K562 (cell line): ENCODE data around the gene FRMD1. TPM values are rescaled to one million over a fixed set of nuclear protein-coding genes. Genes with fewer than 3 reads are reported as not detected.
A peak's percentile ranks its signal among the peaks of the same experiment; 100 is the strongest.

Experiments used
- FOSL1 ChIP-seq: fragments of 200-800 bp; sonication (Bioruptor generic); conservative IDR thresholded peaks from 2 replicates; pipeline ENCODE4 v1.6.1; 2016; ENCODE audit warnings: missing genetic modification characterization, missing compliant biosample characterization
- GABPB1 ChIP-seq: sonication (generic); formaldehyde crosslinking; IDR thresholded peaks from 2 replicates; pipeline ENCODE4 v1.8.0; 2022; ENCODE audit warnings: mild to moderate bottlenecking, missing genetic modification reagents
- GABPB2 ChIP-seq: fragments of 250-450 bp; sonication (Bioruptor Pico); conservative IDR thresholded peaks from 2 replicates; pipeline ENCODE4 v1.5.1; 2021; ENCODE audit warnings: mild to moderate bottlenecking
- KLF16 ChIP-seq: IDR thresholded peaks from 2 replicates; pipeline ENCODE4 v1.6.1; 2016; ENCODE audit warnings: antibody characterized with exemption
- L3MBTL2 ChIP-seq: fragments of 450-650 bp; IDR thresholded peaks from 2 replicates; pipeline ENCODE4 v1.6.1; 2016; ENCODE audit warnings: mild to moderate bottlenecking, moderate library complexity
- LARP7 ChIP-seq: fragments of 450-650 bp; IDR thresholded peaks from 2 replicates; pipeline ENCODE4 v1.6.1; 2016
- NCOR1 ChIP-seq: fragments of 450-650 bp; IDR thresholded peaks from 2 replicates; pipeline ENCODE4 v1.6.1; 2016; ENCODE audit warnings: mild to moderate bottlenecking, moderate library complexity
- NRF1 ChIP-seq, 2 experiments: fragments of 450-650 bp; IDR thresholded peaks in 1 of 2; conservative IDR thresholded peaks in 1 of 2; 2 replicates each; pipeline ENCODE4 v1.6.1; 2014; ENCODE audit warnings: mild to moderate bottlenecking in 2 of 2
- RBM25 ChIP-seq: fragments of 200-400 bp; formaldehyde crosslinking; IDR thresholded peaks from 2 replicates; pipeline ENCODE4 v1.6.1; 2018; ENCODE audit warnings: low read length, low read depth, moderate library complexity; ENCODE audit not compliant: severe bottlenecking
- RFX1 ChIP-seq: fragments of 450-650 bp; IDR thresholded peaks from 2 replicates; pipeline ENCODE4 v1.6.1; 2016; ENCODE audit warnings: mild to moderate bottlenecking, moderate library complexity
- SMARCA5 ChIP-seq: fragments of 450-650 bp; IDR thresholded peaks from 2 replicates; pipeline ENCODE4 v1.6.1; 2016
- TEAD1 ChIP-seq, 2 experiments: fragments of 450-650 bp in 1 of 2; sonication (generic) in 1 of 2; formaldehyde crosslinking; IDR thresholded peaks; 2 replicates each; pipeline versions ENCODE4 v1.4.0 to v1.8.0; 2020 to 2022; ENCODE audit warnings: mild to moderate bottlenecking in 2 of 2, missing genetic modification reagents in 1 of 2
- ZNF280B ChIP-seq: fragments of 250-450 bp; sonication (Bioruptor Pico); IDR thresholded peaks from 2 replicates; pipeline ENCODE4 v1.5.1; 2021; ENCODE audit warnings: mild to moderate bottlenecking
- ZNF830 ChIP-seq: fragments of 250-450 bp; sonication (Bioruptor Pico); IDR thresholded peaks from 2 replicates; pipeline ENCODE4 v1.5.0; 2021; ENCODE audit warnings: mild to moderate bottlenecking
- polyA plus RNA-seq, 8 experiments: library from polyadenylated mRNA; depleted of rRNA in 4 of 8; stranded (reverse) in 5 of 8; unstranded in 3 of 8; fragments of >200 nt; fragmentation: Nextera tagmentation in 2 of 8; fragmentation: Illumina TruSeq in 1 of 8; extraction: Ambion mirVana in 2 of 8; extraction: Trizol in 1 of 8; gene quantifications; 2 replicates each; pipeline versions ENCODE4 v1.2.1 to v1.2.3, GENCODE V29; 2011 to 2014; ENCODE audit warnings: inconsistent platforms in 1 of 8, missing spikeins in 1 of 8
- total RNA-seq, 7 experiments: library from RNA; depleted of rRNA in 6 of 7; stranded (reverse); fragments of >200 nt in 6 of 7; fragmentation: Illumina TruSeq in 2 of 7; extraction: Trizol in 2 of 7; gene quantifications; 2 replicates each; pipeline versions ENCODE4 v1.2.1 to v1.2.3, GENCODE V29; 2011 to 2021; ENCODE audit warnings: low replicate concordance in 1 of 7
- TF ChIP-seq, protein P1 (sequence below): fragments of 250-450 bp; sonication (Bioruptor Pico); IDR thresholded peaks from 2 replicates; pipeline ENCODE4 v1.5.0; 2021; ENCODE audit warnings: mild to moderate bottlenecking, moderate library complexity
- TF ChIP-seq, protein P2 (sequence below): sonication (generic); formaldehyde crosslinking; IDR thresholded peaks from 2 replicates; pipeline ENCODE4 v1.8.0; 2022; ENCODE audit warnings: missing genetic modification reagents, mild to moderate bottlenecking, borderline replicate concordance

Gene FRMD1
- total and polyA plus RNA-seq, 9 of the 15 experiments (the other 6 are each of a cell fraction or from before 2014, with no cell fraction given), result 0.01 to 0.04 (median 0.01) TPM; not detected in 6

- TF ChIP-seq, protein P1, sequence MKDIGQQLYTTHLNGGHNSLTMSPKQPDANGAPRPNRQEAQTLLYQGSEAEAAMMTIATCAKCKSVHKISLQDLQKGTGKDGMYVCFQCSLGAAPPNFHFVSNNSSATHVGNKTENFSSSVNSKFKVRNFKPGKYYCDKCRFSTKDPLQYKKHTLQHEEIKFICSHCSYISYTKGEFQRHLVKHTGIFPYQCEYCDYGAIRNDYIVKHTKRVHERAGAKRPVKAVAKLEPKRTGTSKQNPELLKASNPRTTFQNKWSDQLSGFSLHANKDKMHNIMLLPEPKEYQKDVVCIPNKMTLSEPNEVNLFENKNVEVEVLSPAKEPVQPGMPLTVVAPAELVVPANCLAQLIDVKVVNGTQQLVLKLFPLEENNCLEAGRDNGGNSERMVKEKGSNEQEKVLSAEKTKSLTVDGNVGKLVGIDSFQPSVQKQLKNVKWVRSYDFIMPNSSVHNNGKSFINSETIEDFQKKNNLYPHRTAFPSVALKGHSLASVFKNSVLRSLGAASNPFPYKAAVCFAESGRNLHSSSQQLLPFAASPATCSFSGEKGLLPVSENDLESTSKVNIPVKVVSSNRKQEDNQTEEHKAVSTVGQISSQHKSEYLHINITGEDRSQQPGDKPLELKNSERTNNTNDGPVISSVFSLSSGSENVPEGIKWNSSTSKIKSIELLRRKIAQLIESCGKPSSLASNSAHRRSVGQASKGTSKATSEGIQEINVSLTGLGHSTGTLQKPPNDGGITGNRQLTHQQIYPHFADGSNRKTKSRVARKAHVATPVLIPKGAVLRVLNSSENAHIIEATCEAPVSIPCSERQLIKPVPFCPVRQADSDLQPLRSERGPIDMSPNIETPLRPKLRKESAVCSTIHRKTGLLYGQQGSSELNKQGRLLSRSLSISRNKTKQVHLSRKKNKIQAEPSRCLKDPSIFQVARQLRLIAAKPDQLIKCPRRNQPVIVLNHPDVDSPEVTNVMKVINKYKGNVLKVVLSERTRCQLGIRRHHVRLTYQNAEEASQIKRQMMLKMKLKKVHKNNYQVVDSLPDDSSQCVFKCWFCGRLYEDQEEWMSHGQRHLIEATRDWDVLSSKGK (CRISPR knock-in tag), result no peak
- no peak; a peak in 1 of 4 replicates for TF ChIP-seq TEAD1 (CRISPR knock-in tag; IDR thresholded peaks at IDR 0.05)
- TF ChIP-seq NCOR1, result peak; percentile 63
- TF ChIP-seq, protein P2, sequence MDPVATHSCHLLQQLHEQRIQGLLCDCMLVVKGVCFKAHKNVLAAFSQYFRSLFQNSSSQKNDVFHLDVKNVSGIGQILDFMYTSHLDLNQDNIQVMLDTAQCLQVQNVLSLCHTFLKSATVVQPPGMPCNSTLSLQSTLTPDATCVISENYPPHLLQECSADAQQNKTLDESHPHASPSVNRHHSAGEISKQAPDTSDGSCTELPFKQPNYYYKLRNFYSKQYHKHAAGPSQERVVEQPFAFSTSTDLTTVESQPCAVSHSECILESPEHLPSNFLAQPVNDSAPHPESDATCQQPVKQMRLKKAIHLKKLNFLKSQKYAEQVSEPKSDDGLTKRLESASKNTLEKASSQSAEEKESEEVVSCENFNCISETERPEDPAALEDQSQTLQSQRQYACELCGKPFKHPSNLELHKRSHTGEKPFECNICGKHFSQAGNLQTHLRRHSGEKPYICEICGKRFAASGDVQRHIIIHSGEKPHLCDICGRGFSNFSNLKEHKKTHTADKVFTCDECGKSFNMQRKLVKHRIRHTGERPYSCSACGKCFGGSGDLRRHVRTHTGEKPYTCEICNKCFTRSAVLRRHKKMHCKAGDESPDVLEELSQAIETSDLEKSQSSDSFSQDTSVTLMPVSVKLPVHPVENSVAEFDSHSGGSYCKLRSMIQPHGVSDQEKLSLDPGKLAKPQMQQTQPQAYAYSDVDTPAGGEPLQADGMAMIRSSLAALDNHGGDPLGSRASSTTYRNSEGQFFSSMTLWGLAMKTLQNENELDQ, result no peak
- no peak for TF ChIP-seq RFX1
- TF ChIP-seq ZNF830 (CRISPR knock-in tag), result no peak
- TF ChIP-seq NRF1 (conservative IDR thresholded peaks at IDR 0.05 in 1 of 2, IDR thresholded peaks at IDR 0.05 in 1 of 2), result peak in 1 of 2 experiments; percentile 19; a peak in 1 of 4 replicates
- no peak for TF ChIP-seq RBM25
- no peak for TF ChIP-seq SMARCA5
- no peak; the same call in 1 of the 2 replicates for TF ChIP-seq KLF16
- TF ChIP-seq FOSL1 (tag), result peak; percentile 82
- TF ChIP-seq ZNF280B, result no peak
- 0 out of 2 replicates have a peak, but pooled peaks have one; percentile 26 for TF ChIP-seq GABPB1
- no peak for TF ChIP-seq GABPB2
- TF ChIP-seq L3MBTL2, result peak; percentile 34; the same call in 1 of the 2 replicates
- TF ChIP-seq LARP7, result no peak
Observed at GRCh38 chr6:168035661-168036545, 43.1 kb downstream of the FRMD1 start (continued).
